ENCODE data around the gene TES. TPM values are rescaled to one million over a fixed set of nuclear protein-coding genes. Genes with fewer than 3 reads are reported as not detected.
"Not testable (repeated sequence)": the region's sequence is repeated elsewhere in the genome, so short reads cannot be mapped to it uniquely, and the experiment has no call there.

TES gene
- total RNA-seq, 1 donor: 163 TPM

- H3K9me3 ChIP-seq (ENCODE audit: low read depth, low read length): no peaks in the 10 kb centered on the region
Measured at GRCh38 chr7:116239434-116239833, 29.1 kb downstream of the TES start.

GRCh38 chr7:116240024-116240668, 29.8 kb downstream of the TES start:
- H3K27me3 ChIP-seq (ENCODE audit: insufficient read depth, low read length): no peaks in the 10 kb centered on the region
- no peaks in the 10 kb centered on the region for H3K9me3 ChIP-seq (ENCODE audit: low read depth, low read length)
- H3K4me1 ChIP-seq (ENCODE audit: insufficient read depth, low read length): peaks cover 7% of the 10 kb centered on the region
- no peak overlapping the region for H3K4me3 ChIP-seq (ENCODE audit: low read length)

More at GRCh38 chr7:116239434-116239833, 29.1 kb downstream of the TES start:
- peaks cover 12% of the 10 kb centered on the region for H3K4me1 ChIP-seq (ENCODE audit: insufficient read depth, low read length)
- no peaks in the 10 kb centered on the region for H3K27me3 ChIP-seq (ENCODE audit: insufficient read depth, low read length)
- no peak overlapping the region for H3K4me3 ChIP-seq (ENCODE audit: low read length)

- Histone ChIP-seq H3K4me3 (ENCODE audit: low read length) (no peak overlapping the region), H3K9me3 (ENCODE audit: low read depth, low read length) (no peaks in the 10 kb centered on the region), H3K4me1 (ENCODE audit: insufficient read depth, low read length) (peaks cover 3% of the 10 kb centered on the region), H3K27me3 (ENCODE audit: insufficient read depth, low read length) (no peaks in the 10 kb centered on the region)
Measured at GRCh38 chr7:116241291-116241690, 31.0 kb downstream of the TES start.

- no peaks in the 10 kb centered on the region for H3K9me3 ChIP-seq (ENCODE audit: low read depth, low read length)
- H3K4me3 ChIP-seq (ENCODE audit: low read length): no peak overlapping the region
- no peaks in the 10 kb centered on the region for H3K27me3 ChIP-seq (ENCODE audit: insufficient read depth, low read length)
- H3K4me1 ChIP-seq (ENCODE audit: insufficient read depth, low read length): peaks cover 3% of the 10 kb centered on the region
Measured at GRCh38 chr7:116242178-116242577, 31.8 kb downstream of the TES start.

GRCh38 chr7:116242759-116243158, 32.4 kb downstream of the TES start:
- no peak overlapping the region for H3K4me3 ChIP-seq (ENCODE audit: low read length)
- H3K9me3 ChIP-seq (ENCODE audit: low read depth, low read length): no peaks in the 10 kb centered on the region
- H3K4me1 ChIP-seq (ENCODE audit: insufficient read depth, low read length): peaks cover 3% of the 10 kb centered on the region
- H3K27me3 ChIP-seq (ENCODE audit: insufficient read depth, low read length): no peaks in the 10 kb centered on the region

GRCh38 chr7:116244803-116245202, 34.5 kb downstream of the TES start:
- not testable (repeated sequence) for H3K27me3 ChIP-seq (ENCODE audit: insufficient read depth, low read length); H3K9me3 ChIP-seq (ENCODE audit: low read depth, low read length); H3K4me1 ChIP-seq (ENCODE audit: insufficient read depth, low read length); H3K4me3 ChIP-seq (ENCODE audit: low read length)

GRCh38 chr7:116246357-116246756, 36.0 kb downstream of the TES start:
- Histone ChIP-seq H3K9me3 (ENCODE audit: low read depth, low read length) (no peaks in the 10 kb centered on the region), H3K4me3 (ENCODE audit: low read length) (no peak overlapping the region), H3K4me1 (ENCODE audit: insufficient read depth, low read length) (no peaks in the 10 kb centered on the region), H3K27me3 (ENCODE audit: insufficient read depth, low read length) (no peaks in the 10 kb centered on the region)

- no peaks in the 10 kb centered on the region for H3K4me1 ChIP-seq (ENCODE audit: insufficient read depth, low read length)
- H3K9me3 ChIP-seq (ENCODE audit: low read depth, low read length): no peaks in the 10 kb centered on the region
- no peaks in the 10 kb centered on the region for H3K27me3 ChIP-seq (ENCODE audit: insufficient read depth, low read length)
- H3K4me3 ChIP-seq (ENCODE audit: low read length): no peak overlapping the region
Measured at GRCh38 chr7:116249969-116250553, 39.7 kb downstream of the TES start.

- no peaks in the 10 kb centered on the region for H3K4me1 ChIP-seq (ENCODE audit: insufficient read depth, low read length)
- H3K9me3 ChIP-seq (ENCODE audit: low read depth, low read length): no peaks in the 10 kb centered on the region
- H3K4me3 ChIP-seq (ENCODE audit: low read length): no peak overlapping the region
- H3K27me3 ChIP-seq (ENCODE audit: insufficient read depth, low read length): no peaks in the 10 kb centered on the region
Measured at GRCh38 chr7:116251675-116252074, 41.3 kb downstream of the TES start.

GRCh38 chr7:116252249-116252648, 41.9 kb downstream of the TES start:
- Histone ChIP-seq H3K4me1 (ENCODE audit: insufficient read depth, low read length) (no peaks in the 10 kb centered on the region), H3K27me3 (ENCODE audit: insufficient read depth, low read length) (no peaks in the 10 kb centered on the region), H3K4me3 (ENCODE audit: low read length) (no peak overlapping the region), H3K9me3 (ENCODE audit: low read depth, low read length) (no peaks in the 10 kb centered on the region)

GRCh38 chr7:116257156-116257555, 46.8 kb downstream of the TES start:
- Histone ChIP-seq H3K27me3 (ENCODE audit: insufficient read depth, low read length) (no peaks in the 10 kb centered on the region), H3K4me3 (ENCODE audit: low read length) (no peak overlapping the region), H3K9me3 (ENCODE audit: low read depth, low read length) (no peaks in the 10 kb centered on the region)

GRCh38 chr7:116258734-116259133, 48.4 kb downstream of the TES start:
- Histone ChIP-seq H3K4me3 (ENCODE audit: low read length) (no peak overlapping the region), H3K4me1 (ENCODE audit: insufficient read depth, low read length) (no peaks in the 10 kb centered on the region), H3K9me3 (ENCODE audit: low read depth, low read length) (no peaks in the 10 kb centered on the region), H3K27me3 (ENCODE audit: insufficient read depth, low read length) (no peaks in the 10 kb centered on the region)

More at GRCh38 chr7:116257156-116257555, 46.8 kb downstream of the TES start:
- no peaks in the 10 kb centered on the region for H3K4me1 ChIP-seq (ENCODE audit: insufficient read depth, low read length)

GRCh38 chr7:116259156-116259870, 49.0 kb downstream of the TES start:
- Histone ChIP-seq H3K4me1 (ENCODE audit: insufficient read depth, low read length) (no peaks in the 10 kb centered on the region), H3K9me3 (ENCODE audit: low read depth, low read length) (no peaks in the 10 kb centered on the region), H3K27me3 (ENCODE audit: insufficient read depth, low read length) (no peaks in the 10 kb centered on the region), H3K4me3 (ENCODE audit: low read length) (no peak overlapping the region)

- Histone ChIP-seq H3K27me3 (ENCODE audit: insufficient read depth, low read length) (no peaks in the 10 kb centered on the region), H3K4me3 (ENCODE audit: low read length) (no peak overlapping the region), H3K9me3 (ENCODE audit: low read depth, low read length) (no peaks in the 10 kb centered on the region), H3K4me1 (ENCODE audit: insufficient read depth, low read length) (no peaks in the 10 kb centered on the region)
Measured at GRCh38 chr7:116259871-116260440, 49.6 kb downstream of the TES start.

GRCh38 chr7:116261904-116262303, 51.6 kb downstream of the TES start:
- Histone ChIP-seq H3K9me3 (ENCODE audit: low read depth, low read length) (no peaks in the 10 kb centered on the region), H3K4me1 (ENCODE audit: insufficient read depth, low read length) (no peaks in the 10 kb centered on the region), H3K27me3 (ENCODE audit: insufficient read depth, low read length) (peaks cover 4% of the 10 kb centered on the region), H3K4me3 (ENCODE audit: low read length) (no peak overlapping the region)

Data from mononuclear cell (primary cell).